Testis (tissue), 2 donors: ENCODE data around the gene SLC30A4.

Source experiments
- CTCF ChIP-seq, 3 experiments: fragments of 450-650 bp in 2 of 3; fragments of 200-600 bp in 1 of 3; sonication (generic) in 1 of 3; IDR thresholded peaks; one replicate each; pipeline ENCODE4 v1.5.1; 2016 to 2019; ENCODE audit warnings: antibody characterized with exemption in 3 of 3, mild to moderate bottlenecking in 2 of 3, moderate library complexity in 1 of 3
- POLR2A ChIP-seq: fragments of 450-650 bp; IDR thresholded peaks from one replicate; pipeline ENCODE4 v1.6.1; 2017; ENCODE audit warnings: antibody characterized with exemption, mild to moderate bottlenecking, moderate library complexity

GRCh38 chr15:45489690-45490238 is 32.8 kb downstream of the SLC30A4 start:
- TF ChIP-seq CTCF (IDR thresholded peaks at IDR 0.05) (no peak), POLR2A (no peak)
